Measurements from ENCODE around the gene SP110. TPM values are rescaled to one million over a fixed set of nuclear protein-coding genes. Genes with fewer than 3 reads are reported as not detected.
A peak's percentile ranks its signal among the peaks of the same experiment; 100 is the strongest.

SP110 gene
- total RNA-seq (2022) (0.75 and 0.84 TPM in 2 replicates), Bru-seq, nascent RNA (percentile 28 among the genes with signal in this experiment), BruChase-seq, experiment 1, labeled RNA remaining after a 2-hour chase (percentile 20 among the genes with signal in this experiment), BruChase-seq, experiment 2, labeled RNA remaining after a 6-hour chase (percentile 20 among the genes with signal in this experiment)
- long read RNA-seq, partial matches to known transcripts: 0 of 1 reads
- long read RNA-seq, other reads (novel, unspliced or antisense): 0 of 1 reads

DNA sequence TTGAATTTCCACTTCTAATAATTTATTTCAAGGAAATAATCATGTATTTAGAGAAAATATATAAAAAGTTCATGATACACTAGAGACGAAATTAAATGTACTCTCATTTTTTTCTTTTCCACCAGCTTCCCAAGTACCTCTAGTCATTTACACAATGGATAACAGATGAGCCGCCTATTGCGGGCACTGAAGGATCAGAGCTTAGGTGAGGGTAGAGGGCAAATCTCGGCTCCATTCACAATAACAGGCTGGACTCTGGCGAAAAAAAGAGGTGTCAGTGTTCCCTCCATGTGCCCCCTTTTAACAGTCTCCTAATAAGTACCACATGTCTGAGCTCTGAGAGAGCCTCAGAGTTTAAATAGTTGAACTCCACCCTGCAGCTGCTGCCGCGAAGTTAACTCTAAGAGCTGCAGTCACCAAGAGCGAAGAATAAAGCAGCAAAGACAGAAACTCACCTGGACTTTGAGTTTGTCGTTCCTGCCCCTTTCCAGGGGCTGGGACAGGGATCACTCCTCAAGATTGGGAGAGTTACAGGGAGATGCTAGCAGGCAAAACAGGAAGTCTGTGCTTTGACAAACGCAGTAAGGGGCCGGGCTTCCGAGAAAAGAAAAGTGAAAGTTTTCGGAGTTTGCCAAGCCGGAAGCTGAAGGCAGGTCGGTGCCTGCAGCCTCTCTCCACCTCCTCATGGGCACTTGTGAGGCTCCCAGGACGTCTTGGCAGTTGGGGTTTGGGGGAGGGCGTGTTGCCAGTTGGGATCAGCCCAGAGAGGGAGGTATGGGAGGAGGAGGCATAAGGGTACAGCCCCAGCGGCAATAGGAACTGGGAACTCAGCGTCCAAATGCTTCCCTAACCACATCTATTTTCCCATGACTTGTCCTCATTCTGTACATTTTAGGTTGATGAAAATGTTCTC, at the start of gene SP110:
SP110 (minus strand) TSS at position 566 of the 913 bp plus-strand sequence. CDS start 3,057 bp downstream, outside the sequence.
- peak within 1 kb of the TSS; percentile 85 for H3K27ac Mint-ChIP-seq (ENCODE audit: unreplicated experiment)
- H3K36me3 Mint-ChIP-seq (ENCODE audit: insufficient read depth, unreplicated experiment): no peaks in the 10 kb centered on the region
- DNase-seq: peak; percentile 43 to 63
- peaks cover 3% of the 10 kb centered on the region for H3K27me3 Mint-ChIP-seq (ENCODE audit: insufficient read depth, unreplicated experiment)
- H3K27me3 ChIP-seq (replicated peaks; ENCODE audit: control insufficient read depth, insufficient read depth, low read length): no peaks in the 10 kb centered on the region
- 0 out of 2 replicates have a peak, but pooled peaks cover 3% of the 10 kb centered on the region for H3K4me1 ChIP-seq
- H3K9me3 Mint-ChIP-seq (ENCODE audit: unreplicated experiment): no peaks in the 10 kb centered on the region
- peak within 1 kb of the TSS; percentile 97 for H3K4me3 Mint-ChIP-seq (ENCODE audit: unreplicated experiment)
- POLR2A ChIA-PET: no interaction called here
- CTCF ChIA-PET: no interaction called here
- no peaks in the 10 kb centered on the region for H3K4me1 Mint-ChIP-seq (ENCODE audit: low read depth, unreplicated experiment)
- TF ChIP-seq CTCF (IDR thresholded peaks at IDR 0.05; ENCODE audit: insufficient read depth in 1 of 2, low read depth in 1 of 2, low read length in 1 of 2, severe bottlenecking in 1 of 2, unreplicated experiment in 1 of 2): no peak
- no TSS peak for BruUV-seq (replicated peaks)
- H3K4me3 ChIP-seq (ENCODE audit: low read depth, low read length): peak within 1 kb of the TSS; percentile 48
- no peaks in the 10 kb centered on the region for H3K36me3 ChIP-seq (ENCODE audit: control insufficient read depth, insufficient read depth, low read length)
- H3K9me3 ChIP-seq: no peaks in the 10 kb centered on the region
- intact Hi-C loops (cut with micrococcal nuclease; ENCODE audit: unreplicated experiment): no loop called here

GRCh38 chr2:230268606-230269243, 48.9 kb upstream of the SP110 start:
- ChIA-PET CTCF (interaction anchor here (0.6 kb wide), 1 partner anchor 109 kb away, joined by 5 read pairs; no protein-coding TSS in a partner anchor), POLR2A (no interaction called here)
- TF ChIP-seq CTCF (IDR thresholded peaks at IDR 0.05; ENCODE audit: insufficient read depth in 1 of 2, low read depth in 1 of 2, low read length in 1 of 2, severe bottlenecking in 1 of 2, unreplicated experiment in 1 of 2): no peak
- DNase-seq: no peak
- H3K36me3 ChIP-seq (ENCODE audit: control insufficient read depth, insufficient read depth, low read length): no peaks in the 10 kb centered on the region
- Mint-ChIP-seq H3K36me3 (ENCODE audit: insufficient read depth, unreplicated experiment) (no peaks in the 10 kb centered on the region), H3K4me3 (ENCODE audit: unreplicated experiment) (no peak overlapping the region), H3K4me1 (ENCODE audit: low read depth, unreplicated experiment) (no peaks in the 10 kb centered on the region), H3K27ac (ENCODE audit: unreplicated experiment) (no peak overlapping the region), H3K9me3 (ENCODE audit: unreplicated experiment) (peaks cover 22% of the 10 kb centered on the region), H3K27me3 (ENCODE audit: insufficient read depth, unreplicated experiment) (peaks cover 7% of the 10 kb centered on the region)
- H3K9me3 ChIP-seq: no peaks in the 10 kb centered on the region
- no peaks in the 10 kb centered on the region for H3K27me3 ChIP-seq (replicated peaks; ENCODE audit: control insufficient read depth, insufficient read depth, low read length)
- no TSS peak for BruUV-seq (replicated peaks)
- intact Hi-C loops (cut with micrococcal nuclease; ENCODE audit: unreplicated experiment): no loop called here
- no peaks in the 10 kb centered on the region for H3K4me1 ChIP-seq
- no peak overlapping the region for H3K4me3 ChIP-seq (ENCODE audit: low read depth, low read length)

GRCh38 chr2:230267556-230267955, 47.8 kb upstream of the SP110 start:
- no peak overlapping the region for H3K27ac Mint-ChIP-seq (ENCODE audit: unreplicated experiment)
- CTCF ChIA-PET: no interaction called here
- H3K4me1 ChIP-seq: no peaks in the 10 kb centered on the region
- peaks cover 19% of the 10 kb centered on the region for H3K9me3 Mint-ChIP-seq (ENCODE audit: unreplicated experiment)
- H3K4me3 Mint-ChIP-seq (ENCODE audit: unreplicated experiment): no peak overlapping the region
- BruUV-seq (replicated peaks): no TSS peak
- no peak overlapping the region for H3K4me3 ChIP-seq (ENCODE audit: low read depth, low read length)
- no peak for TF ChIP-seq CTCF (IDR thresholded peaks at IDR 0.05; ENCODE audit: insufficient read depth in 1 of 2, low read depth in 1 of 2, low read length in 1 of 2, severe bottlenecking in 1 of 2, unreplicated experiment in 1 of 2)
- intact Hi-C loops (cut with micrococcal nuclease; ENCODE audit: unreplicated experiment): no loop called here
- no peaks in the 10 kb centered on the region for H3K9me3 ChIP-seq
- H3K4me1 Mint-ChIP-seq (ENCODE audit: low read depth, unreplicated experiment): no peaks in the 10 kb centered on the region
- H3K27me3 ChIP-seq (replicated peaks; ENCODE audit: control insufficient read depth, insufficient read depth, low read length): no peaks in the 10 kb centered on the region
- peaks cover 7% of the 10 kb centered on the region for H3K27me3 Mint-ChIP-seq (ENCODE audit: insufficient read depth, unreplicated experiment)
- H3K36me3 Mint-ChIP-seq (ENCODE audit: insufficient read depth, unreplicated experiment): no peaks in the 10 kb centered on the region
- POLR2A ChIA-PET: interaction anchor here (0.6 kb wide), 1 partner anchor 346 kb away, joined by 5 read pairs; the partner anchor contains the start of gene TRIP12
- H3K36me3 ChIP-seq (ENCODE audit: control insufficient read depth, insufficient read depth, low read length): no peaks in the 10 kb centered on the region
- DNase-seq: no peak

All from Caco-2 (cell line).